ENCODE data around the gene ICA1L.

DNA sequence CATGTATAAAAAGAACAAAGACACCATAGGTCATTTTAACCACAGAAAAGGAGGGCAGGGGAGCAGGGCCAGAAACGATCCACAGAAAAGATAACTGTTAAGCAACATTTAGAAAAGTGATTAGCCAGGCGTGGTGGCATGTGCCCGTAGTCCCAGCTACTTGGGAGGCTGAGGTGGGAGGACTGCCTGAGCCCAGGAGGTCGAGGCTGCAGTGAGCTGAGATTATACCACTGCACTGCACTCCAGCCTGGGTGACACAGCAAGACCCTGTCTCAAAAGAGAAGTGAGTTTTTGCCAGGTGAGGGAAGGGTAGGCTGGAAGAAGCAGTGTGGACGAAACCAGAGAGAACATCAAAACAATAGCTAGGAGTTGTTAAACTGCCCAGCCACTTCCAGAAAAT is 36.6 kb upstream of the ICA1L start:
- no peak for TF ChIP-seq ZNF274 (IDR thresholded peaks at IDR 0.05; ENCODE audit: low read depth, low read length)
- TF ChIP-seq YY1 (IDR thresholded peaks at IDR 0.05; ENCODE audit: insufficient read depth, insufficient read length), result no peak
